Measurements from ENCODE around the gene APOBR. TPM values are rescaled to one million over a fixed set of nuclear protein-coding genes. Genes with fewer than 3 reads are reported as not detected.

Gene APOBR
- total RNA-seq, 1 donor from 2014 or later = under 0.01 TPM

Other genes with a start within 250 kb of the APOBR start
- gene SBK1, start 202.1 kb upstream of the APOBR start, total RNA-seq = under 0.01 and 0.13 TPM in 2 replicates
- not detected in 2 replicates for gene NPIPB6, start 131.1 kb upstream of the APOBR start, total RNA-seq
- gene EIF3CL, start 90.8 kb upstream of the APOBR start, total RNA-seq = 157 and 212 TPM in 2 replicates
- gene NPIPB7, start 22.3 kb upstream of the APOBR start, total RNA-seq = not detected in 2 replicates
- gene CLN3, start 2.6 kb upstream of the APOBR start, total RNA-seq = 13.1 and 18.8 TPM in 2 replicates
- gene IL27, start 12.2 kb downstream of the APOBR start, total RNA-seq = not detected in 2 replicates
- 1.4 and 9.0 TPM in 2 replicates for gene NUPR1, start 44.3 kb downstream of the APOBR start, total RNA-seq
- 5.3 and 6.8 TPM in 2 replicates for gene SGF29, start 59.3 kb downstream of the APOBR start, total RNA-seq
- not detected in 2 replicates for gene SULT1A2, start 102.4 kb downstream of the APOBR start, total RNA-seq
- gene SULT1A1, start 115.4 kb downstream of the APOBR start, total RNA-seq = 2.4 and 4.0 TPM in 2 replicates
- gene NPIPB8, start 143.4 kb downstream of the APOBR start, total RNA-seq = 0.13 and 0.26 TPM in 2 replicates
- 255 and 283 TPM in 2 replicates for gene EIF3C, start 216.8 kb downstream of the APOBR start, total RNA-seq

All from dermis microvascular lymphatic vessel endothelial cell (primary cell).